ENCODE measurements around the gene TMCC2. TPM values are rescaled to one million over a fixed set of nuclear protein-coding genes. Genes with fewer than 3 reads are reported as not detected.

The TMCC2 gene
- total and polyA plus RNA-seq, 2 of the 4 experiments (the other 2 are of a cell fraction) = 2.0 to 4.2 TPM

- Histone ChIP-seq H4K20me1 (ENCODE audit: insufficient read depth, low read length) (no peaks in the 10 kb centered on the region), H3K4me1 (ENCODE audit: control insufficient read depth, insufficient read depth, low read length) (peaks cover 8% of the 10 kb centered on the region), H3K14ac (replicated peaks; ENCODE audit: low read depth, low read length) (no peak overlapping the region), H3K36me3 (ENCODE audit: control insufficient read depth, insufficient read depth, low read length) (0 out of 2 replicates have a peak, but pooled peaks cover 2% of the 10 kb centered on the region), H4K91ac (ENCODE audit: insufficient read depth, low read depth, low read length) (no peak overlapping the region), H2BK20ac (ENCODE audit: low read depth, low read length) (no peak overlapping the region), H3K27me3 (ENCODE audit: control insufficient read depth, insufficient read depth, low read length) (no peaks in the 10 kb centered on the region), H2BK15ac (ENCODE audit: low read depth, low read length) (no peak overlapping the region), H3K9me3 (ENCODE audit: control insufficient read depth, insufficient read depth, low read length) (no peaks in the 10 kb centered on the region), H4K8ac (ENCODE audit: low read depth in 2 of 2, low read length in 2 of 2) (no peak overlapping the region), H4K5ac (ENCODE audit: low read depth, low read length) (no peak overlapping the region), H3K23ac (ENCODE audit: low read depth, low read length) (no peak overlapping the region), H3K9ac (ENCODE audit: low read depth, low read length) (no peak overlapping the region), H3K4ac (ENCODE audit: low read depth, low read length) (no peak overlapping the region), H3K27ac (ENCODE audit: insufficient read depth, low read length) (no peak overlapping the region), H2BK120ac (ENCODE audit: low read depth, low read length) (no peak overlapping the region), H3K18ac (ENCODE audit: low read depth, low read length) (no peak overlapping the region), H3K79me1 (ENCODE audit: low read depth in 1 of 2, low read length in 2 of 2) (no peaks in the 10 kb centered on the region; a peak in 1 of 4 replicates), H3K56ac (ENCODE audit: extremely low read depth, insufficient read depth, low read length) (no peak overlapping the region), H2AFZ (replicated peaks; ENCODE audit: low read length, poor library complexity) (no peak overlapping the region), H2BK5ac (ENCODE audit: low read depth, low read length, poor library complexity, severe bottlenecking) (no peak overlapping the region), H2AK5ac (ENCODE audit: low read depth, low read length) (no peak overlapping the region), H2AK9ac (replicated peaks; ENCODE audit: low read depth, low read length, poor library complexity) (no peak overlapping the region), H3K4me3 (ENCODE audit: insufficient read depth, low read depth, low read length) (no peak overlapping the region), H3K9me1 (ENCODE audit: insufficient read depth, low read length) (peaks cover 4% of the 10 kb centered on the region; the same call in 1 of the 2 replicates), H3K4me2 (ENCODE audit: low read depth, low read length) (no peak overlapping the region)
- CTCF ChIA-PET = interaction anchor here (1.1 kb wide), 1 partner anchor 19 kb away, joined by 4 read pairs; no protein-coding TSS in a partner anchor
- POLR2A ChIA-PET (ENCODE audit: unreplicated experiment) = no interaction called here
- no peak for DNase-seq
- intact Hi-C loops (cut with micrococcal nuclease) (no loop called here), dilution Hi-C loops (cut with HindIII; ENCODE audit: low sequenced_read_pairs, unreplicated experiment) (no loop called here), in situ Hi-C loops (cut with MboI; ENCODE audit: low sequenced_read_pairs) (no loop called here)
- no TSS peak for BruUV-seq (replicated peaks)
- no CpG with 5 or more reads among the region's 4 CpGs for WGBS, 2 experiments (ENCODE audit: extremely low coverage in 2 of 2, insufficient read length in 1 of 2)
- TF ChIP-seq SMC3 (IDR thresholded peaks at IDR 0.05; ENCODE audit: low read depth, low read length) = no peak
- TF ChIP-seq CHD1 (IDR thresholded peaks at IDR 0.05; ENCODE audit: low read depth, low read length) = no peak
- no peak for TF ChIP-seq USF2 (IDR thresholded peaks at IDR 0.05; ENCODE audit: low read depth, low read length)
- TF ChIP-seq BHLHE40 (IDR thresholded peaks at IDR 0.05; ENCODE audit: low read depth, low read length) = no peak
- TF ChIP-seq ELK1 (IDR thresholded peaks at IDR 0.05; ENCODE audit: borderline replicate concordance, low read depth, low read length) = no peak
- no peak for TF ChIP-seq MXI1 (IDR thresholded peaks at IDR 0.05; ENCODE audit: borderline replicate concordance, low read depth, low read length)
- no peak for TF ChIP-seq RCOR1 (IDR thresholded peaks at IDR 0.05; ENCODE audit: insufficient replicate concordance, low read length)
- no peak for TF ChIP-seq MAFK (IDR thresholded peaks at IDR 0.05; ENCODE audit: low read depth, low read length)
- TF ChIP-seq CEBPB (IDR thresholded peaks at IDR 0.05; ENCODE audit: low read depth, low read length) = no peak
- no peak for TF ChIP-seq POLR2A (IDR thresholded peaks at IDR 0.05; ENCODE audit: low read depth, low read length)
- TF ChIP-seq NFE2L2 (IDR thresholded peaks at IDR 0.05; ENCODE audit: low read depth, low read length) = no peak
- no peak for TF ChIP-seq CTCF (conservative IDR thresholded peaks at IDR 0.05; ENCODE audit: low read depth, low read length)
- no peak for TF ChIP-seq RFX5 (IDR thresholded peaks at IDR 0.05; ENCODE audit: low read depth, low read length)
- no peak for ATAC-seq (ENCODE audit: low read depth)
These were observed 9.3 kb downstream of the TMCC2 start for GRCh38 chr1:205236951-205237475.
